Type B pancreatic cell (in vitro differentiated cells): ENCODE measurements around the gene KCNK6. TPM values are rescaled to one million over a fixed set of nuclear protein-coding genes. Genes with fewer than 3 reads are reported as not detected.

Source experiments
- DNase-seq: peaks from one replicate; pipeline ENCODE4 v3.0.0; 2021; ENCODE audit warnings: mixed read lengths; ENCODE audit not compliant: unreplicated experiment; ENCODE audit errors: extremely low spot score
- H3K27ac Mint-ChIP-seq: 2 replicates; pipeline ENCODE4 v1.8.0; 2021; ENCODE audit warnings: mild to moderate bottlenecking, mixed read lengths
- H3K27me3 Mint-ChIP-seq: 2 replicates; pipeline ENCODE4 v1.8.0; 2021; ENCODE audit warnings: mixed read lengths
- H3K36me3 Mint-ChIP-seq: 2 replicates; pipeline ENCODE4 v1.8.0; 2021; ENCODE audit warnings: mixed read lengths
- H3K4me1 Mint-ChIP-seq: one replicate; pipeline ENCODE4 v1.8.0; 2021; ENCODE audit warnings: mixed read lengths; ENCODE audit not compliant: unreplicated experiment
- H3K4me3 Mint-ChIP-seq: 2 replicates; pipeline ENCODE4 v1.8.0; 2021; ENCODE audit warnings: mild to moderate bottlenecking, mixed read lengths
- H3K9me3 Mint-ChIP-seq: 2 replicates; pipeline ENCODE4 v1.8.0; 2021; ENCODE audit warnings: mixed read lengths
- CTCF ChIP-seq: fragments of 200-600 bp; sonication (generic); conservative IDR thresholded peaks from 2 replicates; pipeline ENCODE4 v1.5.0; 2021; ENCODE audit warnings: antibody characterized with exemption, mild to moderate bottlenecking
- total RNA-seq: library from RNA; stranded (reverse); gene quantifications from 2 replicates; pipeline ENCODE4 v1.2.1, GENCODE V29; 2021; ENCODE audit warnings: low replicate concordance

KCNK6 gene
- total RNA-seq, 1 donor from 2014 or later = 5.2 TPM

DNA sequence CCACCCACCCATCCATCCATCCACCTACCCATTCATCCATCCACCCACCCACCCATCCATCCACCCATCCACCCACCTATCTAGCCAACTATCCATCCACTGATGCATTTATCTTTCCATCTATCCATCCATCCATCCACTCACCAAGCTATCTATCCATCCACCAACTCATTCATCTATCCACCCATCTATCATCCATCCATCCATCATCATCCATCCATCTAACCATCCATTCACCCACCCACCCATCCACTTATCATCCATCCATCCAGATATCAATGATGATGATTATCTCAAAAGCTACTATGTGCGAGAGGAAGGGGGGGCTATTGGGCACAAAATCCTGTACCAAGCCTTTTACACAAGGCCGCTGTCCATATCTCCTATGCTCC lies 9.4 kb upstream of the KCNK6 start:
- H3K27me3 Mint-ChIP-seq = no peaks in the 10 kb centered on the region
- H3K9me3 Mint-ChIP-seq = no peaks in the 10 kb centered on the region
- H3K27ac Mint-ChIP-seq = no peak overlapping the region
- no peak for DNase-seq
- H3K4me3 Mint-ChIP-seq = no peak overlapping the region
- H3K36me3 Mint-ChIP-seq = peaks cover 7% of the 10 kb centered on the region
- no peak for TF ChIP-seq CTCF
- H3K4me1 Mint-ChIP-seq = no peaks in the 10 kb centered on the region

DNA sequence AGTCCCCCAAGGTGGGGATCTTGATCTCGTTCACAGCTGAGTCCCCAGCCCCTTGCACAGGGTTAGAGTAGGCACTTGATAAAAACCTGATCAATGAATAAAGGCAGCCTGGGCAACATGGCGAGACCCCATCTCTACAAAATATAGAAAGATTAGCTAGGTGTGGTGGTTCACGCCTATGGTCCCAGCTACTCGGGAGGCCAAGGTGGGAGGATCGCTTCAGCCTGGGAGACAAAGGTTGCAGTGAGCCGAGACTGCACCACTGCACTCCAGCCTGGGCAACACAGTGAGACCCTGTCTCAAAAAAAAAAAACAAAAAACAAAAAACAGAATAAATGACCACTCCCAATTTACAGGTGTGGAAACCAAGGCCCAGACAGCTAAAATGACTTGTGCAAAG lies 8.7 kb upstream of the KCNK6 start:
- peak overlapping the region; percentile 54 for H3K27ac Mint-ChIP-seq
- no peaks in the 10 kb centered on the region for H3K27me3 Mint-ChIP-seq
- peaks cover 7% of the 10 kb centered on the region for H3K36me3 Mint-ChIP-seq
- TF ChIP-seq CTCF = no peak
- H3K9me3 Mint-ChIP-seq = no peaks in the 10 kb centered on the region
- no peak for DNase-seq
- H3K4me3 Mint-ChIP-seq = no peak overlapping the region
- H3K4me1 Mint-ChIP-seq = no peaks in the 10 kb centered on the region

DNA sequence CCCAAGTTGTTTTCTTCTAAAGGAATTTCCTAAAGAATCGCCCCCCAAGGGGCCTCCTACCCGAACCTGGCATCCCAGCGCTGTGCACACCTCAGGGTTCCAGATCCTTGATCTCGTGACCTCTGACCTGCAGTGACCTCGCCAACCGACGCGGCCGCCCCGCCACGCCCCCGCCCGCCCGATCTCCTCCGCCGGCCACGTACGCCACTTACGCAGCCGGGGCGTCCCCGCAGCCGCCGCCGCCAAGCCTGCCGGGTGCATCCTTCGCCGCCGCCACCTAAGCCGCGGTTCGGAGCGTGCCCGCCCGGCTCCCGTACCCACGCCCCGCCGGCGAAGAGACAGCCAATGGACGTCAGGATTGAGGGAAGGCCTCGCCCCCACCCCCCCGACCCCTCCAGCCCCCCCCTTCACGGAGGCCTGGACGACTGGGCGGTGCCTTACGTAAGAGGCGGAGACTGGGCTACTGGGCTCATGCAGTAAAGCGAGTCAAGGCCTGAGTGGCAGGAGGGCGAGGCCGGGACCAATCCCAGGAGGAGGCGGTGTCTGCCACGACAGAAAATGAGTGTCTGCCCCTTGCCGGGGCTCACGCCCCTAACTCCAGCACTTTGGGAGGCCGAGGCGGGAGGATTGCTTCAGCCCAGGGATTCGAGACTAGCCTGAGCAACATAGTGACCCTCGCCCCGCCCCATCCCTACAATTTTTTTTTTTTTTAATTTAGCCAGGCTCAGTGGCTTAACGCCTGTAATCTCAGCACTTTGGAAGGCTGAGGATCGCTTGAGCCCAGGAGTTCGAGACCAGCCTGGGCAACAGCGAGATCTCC lies 3.8 kb upstream of the KCNK6 start, which contains the start of gene YIF1B:
Gene YIF1B, minus strand, starts transcription at position 291 of the 820 bp plus-strand sequence. Its CDS starts 30 bp downstream, at position 261.
- Mint-ChIP-seq H3K4me1 (peaks cover 3% of the 10 kb centered on the region), H3K9me3 (no peaks in the 10 kb centered on the region), H3K27ac (peak within 1 kb of the TSS; percentile 75), H3K4me3 (peak within 1 kb of the TSS; percentile 92), H3K27me3 (peaks cover 37% of the 10 kb centered on the region), H3K36me3 (peaks cover 3% of the 10 kb centered on the region)
- TF ChIP-seq CTCF = no peak
- peak; percentile 95 for DNase-seq

GRCh38 chr19:38316477-38317067 lies 3.1 kb upstream of the KCNK6 start:
- Mint-ChIP-seq H3K27ac (peak overlapping the region; percentile 75), H3K4me3 (peak overlapping the region; percentile 92), H3K27me3 (peaks cover 44% of the 10 kb centered on the region), H3K4me1 (peaks cover 3% of the 10 kb centered on the region), H3K9me3 (no peaks in the 10 kb centered on the region), H3K36me3 (peaks cover 3% of the 10 kb centered on the region)
- no peak for TF ChIP-seq CTCF
- no peak for DNase-seq

DNA sequence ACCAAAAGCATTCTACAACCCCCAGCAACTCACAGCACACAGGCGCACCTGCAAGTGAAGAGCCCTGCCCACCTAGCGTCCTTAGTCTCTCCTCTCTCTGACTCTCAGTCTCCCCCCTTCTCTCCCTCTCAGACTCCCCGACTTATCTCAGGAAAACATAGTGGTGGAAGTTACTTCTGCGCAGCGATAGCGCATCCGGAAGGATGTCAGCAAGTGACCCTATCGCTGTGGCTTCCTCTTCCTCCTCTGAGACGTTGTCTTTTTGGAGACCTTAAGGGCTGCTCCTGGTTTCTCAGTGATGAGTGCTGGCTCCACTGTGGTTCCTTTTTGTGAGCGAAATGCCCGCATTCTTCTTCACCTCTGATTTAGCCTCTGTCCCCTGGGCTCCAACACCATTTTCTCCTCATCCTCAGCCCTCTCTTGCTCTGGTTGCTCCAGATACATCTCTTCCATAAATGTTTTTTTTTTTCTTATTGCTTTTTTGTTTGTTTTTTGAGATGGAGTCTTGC lies 2.5 kb upstream of the KCNK6 start:
- no peak overlapping the region for H3K27ac Mint-ChIP-seq
- peaks cover 3% of the 10 kb centered on the region for H3K4me1 Mint-ChIP-seq
- H3K36me3 Mint-ChIP-seq = peaks cover 6% of the 10 kb centered on the region
- H3K9me3 Mint-ChIP-seq = no peaks in the 10 kb centered on the region
- no peak for TF ChIP-seq CTCF
- peak overlapping the region; percentile 29 for H3K4me3 Mint-ChIP-seq
- peaks cover 50% of the 10 kb centered on the region for H3K27me3 Mint-ChIP-seq
- DNase-seq = no peak
